ENCODE data around the gene SCAI.
"Not testable (repeated sequence)": the region's sequence is repeated elsewhere in the genome, so short reads cannot be mapped to it uniquely, and the experiment has no call there.

Gene SCAI

DNA sequence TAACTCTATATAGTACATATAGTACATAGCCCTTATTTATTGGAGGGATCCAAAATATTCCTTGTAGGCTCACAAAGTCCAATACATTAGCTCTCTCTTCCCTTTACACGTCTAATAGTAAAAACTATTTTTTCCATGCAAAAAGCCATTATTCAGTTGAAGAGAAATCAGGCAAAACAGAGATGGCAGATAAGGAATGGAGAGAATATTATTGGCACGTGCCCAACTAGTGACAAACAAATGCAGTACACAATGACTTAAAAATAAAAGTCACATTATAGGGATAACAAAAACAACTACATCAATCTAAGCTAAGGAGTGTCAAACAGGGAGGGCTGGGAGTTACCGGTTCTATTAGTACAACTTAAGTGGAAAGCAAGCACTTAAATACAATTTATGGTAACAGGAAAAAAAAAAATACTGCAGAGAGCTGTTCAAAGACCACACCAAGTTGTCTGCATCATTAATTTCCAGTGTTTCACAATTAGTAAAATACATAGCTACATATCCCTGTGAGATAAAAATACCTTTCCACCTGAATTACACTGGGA, 4.1 kb upstream of the SCAI start:
- no peak for DNase-seq

DNA sequence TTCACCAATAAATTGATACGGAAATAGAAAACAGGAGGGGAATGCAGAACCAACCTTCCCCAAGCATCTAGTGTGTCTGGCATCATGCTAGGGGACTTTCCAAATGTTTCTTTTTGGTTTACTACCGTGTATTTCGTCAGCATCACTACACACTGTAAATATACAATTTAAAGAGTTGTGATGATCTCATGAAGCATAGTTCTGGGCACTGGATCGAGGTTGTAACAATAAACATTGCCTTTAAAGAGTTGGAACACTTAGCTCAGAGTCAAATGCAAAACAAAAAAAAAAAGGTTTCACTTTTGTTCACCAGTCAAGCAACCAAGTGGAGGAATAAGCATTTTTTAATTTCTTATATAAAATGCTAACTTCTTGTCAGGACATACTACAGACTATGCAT, 2.9 kb upstream of the SCAI start:
- DNase-seq: no peak

DNA sequence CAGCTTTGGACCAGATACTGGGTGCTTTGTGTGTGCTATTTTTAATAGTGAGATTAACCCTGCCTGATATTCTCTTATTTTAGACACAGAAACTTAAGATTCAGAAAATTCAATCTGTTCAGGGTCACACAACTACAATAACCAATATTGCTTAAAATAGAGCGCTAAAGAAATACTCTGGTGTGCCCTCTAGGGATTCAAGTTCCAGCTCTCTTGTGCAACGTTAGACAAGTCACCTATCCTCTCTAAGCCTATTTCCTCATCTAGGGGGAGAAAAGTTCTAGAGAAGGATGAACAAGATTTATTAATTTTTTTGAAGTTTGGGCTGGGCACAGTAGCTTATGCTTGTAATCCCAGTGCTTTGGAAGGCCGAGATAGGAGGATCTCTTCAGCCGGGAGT, 2.1 kb upstream of the SCAI start:
- no peak for DNase-seq

DNA sequence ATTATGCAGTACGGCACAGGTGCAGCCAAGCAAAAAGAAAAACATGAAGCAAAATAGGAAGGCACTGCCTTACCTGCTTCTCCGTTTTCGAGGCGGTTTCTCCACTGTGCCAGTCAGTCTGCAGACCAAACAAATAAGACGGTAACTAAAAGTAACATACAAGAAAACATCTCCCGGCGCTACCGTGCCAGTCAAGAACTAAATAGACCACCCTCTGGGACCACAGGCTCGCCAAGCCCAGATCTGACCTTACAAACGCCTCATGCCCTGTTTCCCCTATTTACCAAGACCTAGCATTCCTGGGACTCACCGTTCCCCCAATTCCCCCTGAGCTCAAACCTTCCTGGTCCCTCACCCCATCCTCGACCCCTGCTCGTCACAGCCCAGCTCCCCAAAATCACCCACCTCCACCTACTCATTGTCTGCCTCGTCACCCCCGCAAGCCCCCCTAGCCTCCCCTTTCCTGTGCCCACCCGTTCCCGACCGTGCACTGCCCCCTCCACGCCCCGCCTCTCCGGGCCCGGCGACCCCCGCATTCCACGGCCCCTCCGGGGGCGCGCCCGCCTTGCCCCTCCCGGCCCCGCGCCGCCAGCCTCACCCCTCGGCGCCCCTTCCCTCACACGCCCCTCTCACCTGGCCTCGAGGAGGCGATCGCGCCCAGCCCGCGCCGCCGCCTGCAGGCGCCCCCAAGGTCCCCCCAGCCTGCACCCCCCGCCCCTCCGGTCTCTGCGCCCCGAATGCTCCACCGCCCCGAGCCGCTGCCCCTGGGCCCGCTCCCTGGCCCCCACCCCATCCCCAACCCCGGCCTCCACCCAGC, 560 bp downstream of the SCAI start:
- DNase-seq: no peak

DNA sequence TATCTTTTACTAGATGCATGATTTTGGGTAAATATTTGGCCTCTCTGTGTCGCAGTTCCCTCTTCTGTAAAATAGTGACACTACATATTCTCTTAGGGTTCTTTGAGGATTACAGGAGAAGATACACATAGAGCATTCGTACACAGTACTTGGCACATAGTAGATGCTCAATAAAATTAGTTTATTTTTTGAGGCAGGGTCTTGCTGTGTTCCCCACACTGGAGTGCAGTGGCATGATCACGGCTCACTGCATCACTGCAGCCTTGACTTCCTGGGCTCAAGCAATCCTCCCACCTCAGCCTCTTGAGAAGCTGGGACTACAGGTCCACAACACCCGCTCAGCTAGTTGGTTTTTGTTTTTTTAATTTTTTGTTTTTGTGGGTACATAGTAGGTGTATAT, 1.6 kb downstream of the SCAI start:
- DNase-seq: no peak

DNA sequence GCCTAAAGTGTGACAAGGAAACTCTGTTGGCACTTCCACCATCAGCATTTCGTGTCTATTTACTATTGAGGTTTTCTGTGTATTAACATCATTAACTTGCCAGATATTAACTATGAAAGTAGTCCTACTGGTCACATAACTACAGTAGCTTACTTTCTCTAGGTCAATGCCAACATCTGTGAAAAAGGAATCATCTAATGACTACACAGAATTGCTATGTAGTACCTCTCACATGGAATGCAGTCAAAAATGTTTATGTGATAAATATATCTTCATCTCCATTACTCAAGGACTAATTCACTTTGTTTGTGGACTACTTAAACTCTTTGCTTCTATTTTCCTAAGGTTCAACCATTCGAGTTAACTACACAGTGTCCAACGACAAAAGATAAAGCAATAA, 2.1 kb downstream of the SCAI start:
- no peak for DNase-seq

DNA sequence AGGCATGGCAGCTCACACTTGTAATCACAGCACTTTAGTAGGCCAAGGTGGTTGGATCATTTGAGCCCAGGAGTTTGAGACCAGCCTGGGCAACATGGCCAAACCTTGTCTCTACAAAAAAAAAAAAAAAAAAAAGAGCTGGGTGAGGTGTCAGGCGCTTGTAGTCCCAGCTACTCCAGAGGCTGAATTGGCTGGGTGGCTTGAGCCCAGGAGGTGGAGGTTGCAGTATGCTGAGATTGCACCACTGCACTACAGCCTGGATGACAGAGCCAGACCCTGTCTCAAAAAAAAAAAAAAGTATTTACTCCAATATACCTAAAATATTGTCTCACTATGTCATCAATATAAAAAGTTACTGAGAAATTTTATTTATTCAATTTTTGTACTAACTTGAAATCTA, 2.8 kb downstream of the SCAI start:
- DNase-seq: no peak

GRCh38 chr9:125137200-125137599, 6.1 kb downstream of the SCAI start:
- no peak for DNase-seq

DNA sequence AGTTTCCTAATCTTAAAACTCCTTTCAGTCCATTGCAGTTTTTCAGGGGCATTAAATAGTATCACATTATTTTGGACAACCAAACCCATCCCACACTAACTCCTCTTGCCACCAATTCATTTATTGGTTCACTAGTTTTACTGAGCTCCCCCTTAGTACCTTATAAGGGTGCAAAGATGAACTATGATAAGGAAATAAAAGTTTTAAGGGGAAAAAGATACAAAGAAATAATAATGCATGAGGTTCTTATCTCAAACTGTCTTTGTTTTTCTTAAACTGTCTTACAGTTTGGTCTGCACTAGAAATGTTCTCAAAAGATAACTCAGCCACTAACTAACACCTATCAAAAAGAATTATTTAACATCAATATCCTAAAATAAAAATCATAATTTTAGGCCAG, 8.4 kb downstream of the SCAI start:
- DNase-seq: no peak

GRCh38 chr9:125133403-125134329, 9.7 kb downstream of the SCAI start:
- no peak for DNase-seq

DNA sequence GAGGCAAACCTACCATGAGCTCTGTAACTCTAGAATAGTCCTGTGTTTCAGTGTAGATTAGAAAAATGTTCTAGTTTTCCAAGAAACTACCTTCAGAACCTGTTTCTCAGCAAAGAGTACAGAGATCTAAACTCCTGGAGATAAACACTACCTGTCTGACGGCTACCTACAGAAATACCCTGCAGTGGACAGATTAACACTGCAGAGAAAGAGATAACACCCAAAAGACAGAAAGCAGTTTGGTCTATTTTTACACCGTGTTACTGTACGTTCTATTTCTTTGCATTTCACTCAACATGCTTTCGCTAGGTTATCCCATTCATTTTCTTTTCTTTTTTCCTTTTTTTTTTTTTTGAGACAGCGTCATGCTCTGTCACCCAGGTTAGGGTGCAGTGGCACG, 11.6 kb downstream of the SCAI start:
- DNase-seq: no peak

DNA sequence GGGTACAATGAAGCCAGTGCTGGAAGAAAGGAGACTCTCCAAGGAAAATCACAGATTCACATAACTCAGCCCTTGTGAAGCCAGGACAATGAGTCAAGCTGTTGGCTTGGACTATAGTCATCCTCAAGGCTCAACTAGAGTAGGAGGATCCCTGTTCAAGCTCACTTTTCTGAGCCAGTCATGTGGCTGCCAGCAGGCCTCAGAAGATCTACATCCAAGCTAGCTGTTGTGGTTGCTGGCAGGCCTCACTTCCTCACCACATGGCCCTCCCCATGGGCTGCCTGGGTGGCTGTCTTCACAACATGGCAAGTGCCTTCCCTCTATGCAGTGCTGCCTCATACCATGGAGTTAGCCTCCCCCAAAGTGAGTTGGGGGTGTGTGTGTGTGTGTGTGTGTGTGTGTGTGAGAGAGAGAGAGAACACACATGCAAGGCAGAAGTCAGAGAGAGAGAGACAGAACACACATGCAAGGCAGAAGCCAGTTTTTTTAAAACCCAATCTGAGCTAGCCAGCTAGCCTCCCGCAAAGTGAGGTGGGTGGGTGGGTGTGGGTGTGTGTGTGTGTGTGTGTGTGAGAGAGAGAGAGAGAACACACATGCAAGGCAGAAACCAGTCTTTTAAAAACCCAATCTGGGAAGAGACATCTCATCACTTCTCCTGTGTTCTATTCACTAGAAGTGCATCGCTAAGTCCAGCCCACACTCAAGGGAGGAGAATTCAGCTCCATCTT, 17.1 kb downstream of the SCAI start:
- no peak for DNase-seq

GRCh38 chr9:125125523-125125922, 17.8 kb downstream of the SCAI start:
- DNase-seq: no peak

- no peak for DNase-seq
Observed at GRCh38 chr9:125121146-125121545, 22.2 kb downstream of the SCAI start.

DNA sequence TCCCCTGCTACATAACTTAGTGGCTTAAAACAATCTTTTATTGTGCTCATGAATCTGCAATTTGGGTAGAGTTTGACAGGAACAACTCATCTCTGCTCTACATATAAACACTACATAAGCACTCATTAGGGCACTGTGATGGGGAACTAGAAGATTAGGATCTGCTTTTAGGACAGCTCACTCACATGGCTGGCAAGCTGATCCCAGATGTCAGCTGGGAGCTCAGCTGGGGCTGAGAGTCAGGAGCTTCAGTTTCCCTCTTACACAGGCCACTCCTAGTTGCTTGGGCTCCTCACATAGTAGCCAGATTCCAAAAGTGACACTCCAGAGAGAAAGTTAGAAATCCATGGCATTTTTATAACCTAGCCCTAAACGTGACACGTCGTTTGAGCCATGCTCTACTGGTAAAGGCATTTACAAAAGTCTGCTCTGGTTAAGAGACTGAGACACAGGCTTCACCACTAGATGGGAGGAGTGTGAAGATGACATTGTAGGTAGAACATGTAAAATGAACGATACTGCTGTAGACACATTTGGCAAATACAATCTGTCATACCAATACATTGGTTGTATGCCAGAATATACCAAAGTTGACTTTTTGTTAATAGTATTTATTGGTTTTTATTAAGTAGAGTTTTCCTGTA, 23.6 kb downstream of the SCAI start:
- DNase-seq: no peak

DNA sequence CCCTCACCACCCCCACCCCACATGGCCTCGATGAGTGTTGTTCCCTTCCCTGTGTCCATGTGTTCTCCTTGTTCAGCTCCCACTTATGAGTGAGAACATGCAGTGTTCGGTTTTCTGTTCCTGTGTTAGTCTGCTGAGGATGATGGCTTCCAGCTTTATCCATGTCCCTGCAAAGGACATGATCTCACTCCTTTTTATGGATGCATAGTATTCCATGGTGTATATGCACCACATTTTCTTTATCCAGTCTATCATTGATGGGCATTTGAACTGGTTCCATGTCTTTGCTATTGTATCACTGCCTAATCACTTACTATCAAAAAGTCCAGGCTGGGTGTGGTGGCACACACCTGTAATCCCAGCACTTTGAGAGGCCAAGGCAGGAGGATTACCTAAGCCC, 24.6 kb downstream of the SCAI start:
- DNase-seq: not testable (repeated sequence)

DNA sequence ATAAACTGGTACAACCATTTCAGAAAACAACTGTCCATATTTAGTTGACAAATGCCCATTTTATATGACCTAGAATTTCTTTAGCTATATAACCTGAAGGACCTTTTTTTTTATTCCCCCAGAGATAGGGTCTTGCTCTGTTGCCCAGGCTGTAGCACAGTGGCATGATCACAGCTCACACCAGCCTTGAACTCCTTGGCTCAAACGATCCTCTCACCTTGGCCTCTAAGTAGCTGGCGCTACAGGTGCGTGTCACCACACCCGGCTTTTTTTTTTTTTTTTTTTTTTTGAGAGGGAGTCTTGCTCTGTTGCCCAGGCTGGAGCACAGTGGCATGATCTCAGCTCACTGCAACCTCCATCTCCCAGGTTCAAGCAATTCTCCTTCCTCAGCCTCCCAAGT, 28.8 kb downstream of the SCAI start:
- not testable (repeated sequence) for DNase-seq

DNA sequence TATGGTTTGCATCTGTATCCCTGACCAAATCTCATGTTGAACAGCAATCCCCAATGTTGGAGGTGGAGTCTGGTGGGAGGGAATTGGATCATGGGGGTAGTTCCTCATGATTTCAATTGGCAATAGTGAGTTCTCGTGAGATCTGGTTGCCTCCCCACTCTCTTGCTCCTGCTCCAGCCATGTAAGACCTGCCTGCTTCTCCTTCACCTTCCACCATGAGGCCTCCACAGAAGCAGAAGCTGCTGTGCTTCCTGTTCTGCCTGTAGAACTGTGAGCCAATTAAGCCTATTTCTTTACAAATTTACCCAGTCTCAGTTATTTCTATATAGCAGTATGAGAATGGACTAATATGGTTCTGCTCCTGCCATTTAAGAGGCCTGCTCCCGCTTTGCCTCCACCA, 32.9 kb downstream of the SCAI start:
- DNase-seq: no peak

DNA sequence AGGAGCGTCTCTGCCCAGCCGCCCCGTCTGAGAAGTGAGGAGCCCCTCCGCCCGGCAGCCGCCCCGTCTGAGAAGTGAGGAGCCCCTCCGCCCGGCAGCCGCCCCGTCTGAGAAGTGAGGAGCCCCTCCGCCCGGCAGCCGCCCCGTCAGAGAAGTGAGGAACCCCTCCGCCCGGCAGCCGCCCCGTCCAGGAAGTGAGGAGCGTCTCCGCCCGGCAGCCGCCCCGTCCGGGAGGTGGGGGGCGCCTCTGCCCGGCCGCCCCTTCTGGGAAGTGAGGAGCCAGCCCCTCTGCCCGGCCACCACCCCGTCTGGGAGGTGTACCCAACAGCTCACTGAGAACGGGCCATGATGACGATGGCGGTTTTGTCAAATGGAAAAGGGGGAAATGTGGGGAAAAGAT, 34.8 kb downstream of the SCAI start:
- DNase-seq: not testable (repeated sequence)

DNA sequence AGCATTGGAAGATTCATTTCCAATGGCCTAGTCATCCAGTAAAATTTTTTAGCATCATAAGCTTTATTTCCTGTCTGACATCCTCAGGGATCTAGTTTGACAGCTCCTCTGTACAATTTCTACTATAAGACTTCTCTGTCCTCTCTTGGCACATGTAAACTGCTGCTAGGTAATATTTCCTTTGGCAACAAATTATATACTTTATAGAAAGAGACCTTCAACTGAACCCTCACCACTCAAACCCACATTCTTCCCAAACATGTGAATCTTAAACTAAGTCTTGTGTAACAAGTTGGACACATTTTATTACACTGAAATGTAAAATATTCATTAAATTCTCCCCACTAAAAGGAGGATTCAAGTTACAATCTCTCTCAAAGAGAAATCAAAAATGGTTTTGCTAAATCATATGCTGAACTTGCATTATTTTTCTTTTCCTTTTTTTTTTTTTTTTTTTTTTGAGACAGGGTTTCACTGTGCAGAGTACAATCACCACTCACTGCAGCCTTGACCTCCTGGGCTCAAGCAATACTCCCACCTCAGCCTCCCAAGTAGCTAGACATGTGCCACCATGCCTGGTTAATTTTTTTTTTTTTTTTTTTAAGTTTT, 36.9 kb downstream of the SCAI start:
- no peak for DNase-seq

GRCh38 chr9:125103770-125104460, 39.4 kb downstream of the SCAI start:
- DNase-seq: no peak

GRCh38 chr9:125103021-125103420, 40.3 kb downstream of the SCAI start:
- no peak for DNase-seq
